GM12878 (cell line): ENCODE results near the gene RIC8B.

ENCODE experiments used
- EGR1 ChIP-seq, 2 experiments: IDR thresholded peaks; 1 replicate in 1 of 2; 2 replicates in 1 of 2; pipeline ENCODE4 v1.6.1; 2011 to 2012; ENCODE audit warnings: low read depth in 2 of 2, low read length in 2 of 2, borderline replicate concordance in 1 of 2, mild to moderate bottlenecking in 1 of 2, moderate library complexity in 1 of 2
- EP300 ChIP-seq, 2 experiments: fragments of 150-350 bp in 1 of 2; IDR thresholded peaks; 2 replicates each; pipeline ENCODE4 v1.6.1; 2011 to 2012; ENCODE audit warnings: low read depth in 2 of 2, low read length in 2 of 2, borderline replicate concordance in 1 of 2, improper control_type of control experiment in 1 of 2, inconsistent platforms in 1 of 2; ENCODE audit not compliant: control insufficient read depth in 1 of 2
- EZH2 ChIP-seq: IDR thresholded peaks from 2 replicates; pipeline ENCODE4 v1.6.1; 2012; ENCODE audit warnings: low read depth, mild to moderate bottlenecking, control low read depth, inconsistent platforms, low read length, borderline replicate concordance; ENCODE audit not compliant: control insufficient read depth
- IKZF1 ChIP-seq: fragments of 450-650 bp; conservative IDR thresholded peaks from 2 replicates; pipeline ENCODE4 v1.6.1; 2017; ENCODE audit warnings: antibody characterized with exemption, mild to moderate bottlenecking
- JUND ChIP-seq: IDR thresholded peaks from 2 replicates; pipeline ENCODE4 v1.6.1; 2012; ENCODE audit warnings: low read depth, mild to moderate bottlenecking, low read length, improper control_type of control experiment, moderate library complexity
- NRF1 ChIP-seq: conservative IDR thresholded peaks from 2 replicates; pipeline ENCODE4 v1.6.1; 2011; ENCODE audit warnings: mild to moderate bottlenecking, low read depth, low read length, improper control_type of control experiment
- POLR2A ChIP-seq: IDR thresholded peaks from 2 replicates; pipeline ENCODE4 v1.6.1; 2011; ENCODE audit warnings: low read depth, mild to moderate bottlenecking, low read length
- POLR2AphosphoS2 ChIP-seq: IDR thresholded peaks from 2 replicates; pipeline ENCODE4 v1.6.1; 2011; ENCODE audit warnings: low read depth, mild to moderate bottlenecking, low read length, improper control_type of control experiment, moderate library complexity
- POLR2AphosphoS5 ChIP-seq: IDR thresholded peaks from 2 replicates; pipeline ENCODE4 v1.6.1; 2011; ENCODE audit warnings: mild to moderate bottlenecking, low read length, inconsistent platforms
- SUPT20H ChIP-seq: IDR thresholded peaks from 2 replicates; pipeline ENCODE4 v1.6.1; 2011; ENCODE audit warnings: low read depth, mild to moderate bottlenecking, low read length, moderate library complexity, borderline replicate concordance; ENCODE audit not compliant: control insufficient read depth
- TCF12 ChIP-seq: IDR thresholded peaks from 2 replicates; pipeline ENCODE4 v1.6.1; 2011; ENCODE audit warnings: low read depth, mild to moderate bottlenecking, low read length
- TF ChIP-seq, protein P1 (sequence below), 3 experiments: IDR thresholded peaks in 2 of 3; conservative IDR thresholded peaks in 1 of 3; 2 replicates each; pipeline ENCODE4 v1.5.1; 2011; ENCODE audit warnings: low read depth in 3 of 3, low read length in 3 of 3, mild to moderate bottlenecking in 3 of 3, control low read depth in 2 of 3, moderate library complexity in 2 of 3, inconsistent platforms in 1 of 3, mixed read lengths in 1 of 3; ENCODE audit not compliant: control insufficient read depth in 2 of 3, insufficient read depth in 1 of 3; ENCODE audit errors: extremely low read depth in 1 of 3
- TF ChIP-seq, protein P2 (sequence below): fragments of 450-650 bp; formaldehyde crosslinking; IDR thresholded peaks from 2 replicates; pipeline ENCODE4 v1.4.0; 2020; ENCODE audit warnings: mild to moderate bottlenecking, moderate library complexity

DNA sequence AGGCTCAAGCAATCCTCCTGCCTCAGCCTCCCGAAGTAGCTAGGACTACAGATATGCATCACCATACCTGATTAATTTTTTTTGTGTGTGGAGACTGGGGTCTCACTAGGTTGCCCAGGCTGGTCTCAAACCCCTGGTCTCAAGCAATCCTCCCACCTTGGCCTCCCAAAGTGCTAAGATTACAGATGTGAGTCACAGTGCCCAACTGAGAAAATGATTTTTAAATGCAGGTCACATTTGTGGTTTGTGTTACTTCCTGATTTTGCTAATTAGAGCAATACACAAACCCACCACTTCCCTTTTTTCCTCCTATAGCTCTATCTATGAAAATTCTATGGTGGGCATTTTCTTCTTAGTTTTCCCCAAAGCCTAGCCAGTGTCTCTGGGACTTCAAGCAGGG is 135.7 kb downstream of the RIC8B start:
- TF ChIP-seq POLR2A (no peak), SUPT20H (no peak), POLR2AphosphoS2 (no peak), POLR2AphosphoS5 (no peak), EP300 (IDR thresholded peaks at IDR 0.05; ENCODE audit: borderline replicate concordance in 1 of 2, control insufficient read depth in 1 of 2, low read depth in 2 of 2, low read length in 2 of 2) (peak; percentile 66 to 93), JUND (0 out of 2 replicates have a peak, but pooled peaks have one; percentile 47), EZH2 (no peak), TCF12 (no peak), NRF1 (no peak), EGR1 (IDR thresholded peaks at IDR 0.05; ENCODE audit: borderline replicate concordance in 1 of 2, low read depth in 2 of 2, low read length in 2 of 2) (no peak), IKZF1 (peak; percentile 93)
- TF ChIP-seq, protein P1, sequence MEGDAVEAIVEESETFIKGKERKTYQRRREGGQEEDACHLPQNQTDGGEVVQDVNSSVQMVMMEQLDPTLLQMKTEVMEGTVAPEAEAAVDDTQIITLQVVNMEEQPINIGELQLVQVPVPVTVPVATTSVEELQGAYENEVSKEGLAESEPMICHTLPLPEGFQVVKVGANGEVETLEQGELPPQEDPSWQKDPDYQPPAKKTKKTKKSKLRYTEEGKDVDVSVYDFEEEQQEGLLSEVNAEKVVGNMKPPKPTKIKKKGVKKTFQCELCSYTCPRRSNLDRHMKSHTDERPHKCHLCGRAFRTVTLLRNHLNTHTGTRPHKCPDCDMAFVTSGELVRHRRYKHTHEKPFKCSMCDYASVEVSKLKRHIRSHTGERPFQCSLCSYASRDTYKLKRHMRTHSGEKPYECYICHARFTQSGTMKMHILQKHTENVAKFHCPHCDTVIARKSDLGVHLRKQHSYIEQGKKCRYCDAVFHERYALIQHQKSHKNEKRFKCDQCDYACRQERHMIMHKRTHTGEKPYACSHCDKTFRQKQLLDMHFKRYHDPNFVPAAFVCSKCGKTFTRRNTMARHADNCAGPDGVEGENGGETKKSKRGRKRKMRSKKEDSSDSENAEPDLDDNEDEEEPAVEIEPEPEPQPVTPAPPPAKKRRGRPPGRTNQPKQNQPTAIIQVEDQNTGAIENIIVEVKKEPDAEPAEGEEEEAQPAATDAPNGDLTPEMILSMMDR (IDR thresholded peaks at IDR 0.05 in 2 of 3, conservative IDR thresholded peaks at IDR 0.05 in 1 of 3; ENCODE audit: control insufficient read depth in 2 of 3, extremely low read depth in 1 of 3, insufficient read depth in 1 of 3, low read depth in 3 of 3, low read length in 3 of 3): no peak
- TF ChIP-seq, protein P2, sequence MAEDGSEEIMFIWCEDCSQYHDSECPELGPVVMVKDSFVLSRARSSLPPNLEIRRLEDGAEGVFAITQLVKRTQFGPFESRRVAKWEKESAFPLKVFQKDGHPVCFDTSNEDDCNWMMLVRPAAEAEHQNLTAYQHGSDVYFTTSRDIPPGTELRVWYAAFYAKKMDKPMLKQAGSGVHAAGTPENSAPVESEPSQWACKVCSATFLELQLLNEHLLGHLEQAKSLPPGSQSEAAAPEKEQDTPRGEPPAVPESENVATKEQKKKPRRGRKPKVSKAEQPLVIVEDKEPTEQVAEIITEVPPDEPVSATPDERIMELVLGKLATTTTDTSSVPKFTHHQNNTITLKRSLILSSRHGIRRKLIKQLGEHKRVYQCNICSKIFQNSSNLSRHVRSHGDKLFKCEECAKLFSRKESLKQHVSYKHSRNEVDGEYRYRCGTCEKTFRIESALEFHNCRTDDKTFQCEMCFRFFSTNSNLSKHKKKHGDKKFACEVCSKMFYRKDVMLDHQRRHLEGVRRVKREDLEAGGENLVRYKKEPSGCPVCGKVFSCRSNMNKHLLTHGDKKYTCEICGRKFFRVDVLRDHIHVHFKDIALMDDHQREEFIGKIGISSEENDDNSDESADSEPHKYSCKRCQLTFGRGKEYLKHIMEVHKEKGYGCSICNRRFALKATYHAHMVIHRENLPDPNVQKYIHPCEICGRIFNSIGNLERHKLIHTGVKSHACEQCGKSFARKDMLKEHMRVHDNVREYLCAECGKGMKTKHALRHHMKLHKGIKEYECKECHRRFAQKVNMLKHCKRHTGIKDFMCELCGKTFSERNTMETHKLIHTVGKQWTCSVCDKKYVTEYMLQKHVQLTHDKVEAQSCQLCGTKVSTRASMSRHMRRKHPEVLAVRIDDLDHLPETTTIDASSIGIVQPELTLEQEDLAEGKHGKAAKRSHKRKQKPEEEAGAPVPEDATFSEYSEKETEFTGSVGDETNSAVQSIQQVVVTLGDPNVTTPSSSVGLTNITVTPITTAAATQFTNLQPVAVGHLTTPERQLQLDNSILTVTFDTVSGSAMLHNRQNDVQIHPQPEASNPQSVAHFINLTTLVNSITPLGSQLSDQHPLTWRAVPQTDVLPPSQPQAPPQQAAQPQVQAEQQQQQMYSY: no peak
